ENCODE results near the gene KATNAL2.

Gene KATNAL2

GRCh38 chr18:47120428-47120827 is 203.0 kb downstream of the KATNAL2 start:
- no peak for DNase-seq

GRCh38 chr18:47121146-47121545 is 203.7 kb downstream of the KATNAL2 start:
- no peak for DNase-seq

GRCh38 chr18:47141289-47141688 is 223.9 kb downstream of the KATNAL2 start:
- DNase-seq = no peak

GRCh38 chr18:47143153-47143552 is 225.8 kb downstream of the KATNAL2 start:
- no peak for DNase-seq

GRCh38 chr18:47143899-47144485 is 226.6 kb downstream of the KATNAL2 start:
- no peak for DNase-seq

- DNase-seq = no peak
Measured at GRCh38 chr18:47146206-47146605, 228.8 kb downstream of the KATNAL2 start.

- DNase-seq = no peak
Measured at GRCh38 chr18:47149457-47150028, 232.1 kb downstream of the KATNAL2 start.

- DNase-seq = peak; percentile 70
Measured at GRCh38 chr18:47150029-47150823, 232.8 kb downstream of the KATNAL2 start, which contains the start of gene HDHD2. Gene HDHD2, minus strand, starts transcription at chr18:47150500. Its CDS starts 14,061 bp downstream, at chr18:47136439.

- DNase-seq = no peak
Measured at GRCh38 chr18:47150824-47151366, 233.5 kb downstream of the KATNAL2 start.

GRCh38 chr18:47151439-47151838 is 234.0 kb downstream of the KATNAL2 start:
- DNase-seq = no peak

Data from activated effector memory CD4-positive, alpha-beta T cell treated with Interleukin-2 at 50 U/mL for 16 hours (primary cell).